NB4 (cell line): ENCODE measurements around the gene TNFSF18.

ENCODE experiments used
- DNase-seq: peaks from one replicate; pipeline ENCODE4 v3.0.0; 2010; ENCODE audit warnings: low read depth
- H3K4me3 ChIP-seq: one replicate; pipeline ENCODE4 v1.5.1; 2011; ENCODE audit warnings: mild to moderate bottlenecking, low read depth, low read length, moderate library complexity
- CTCF ChIP-seq: IDR thresholded peaks from one replicate; pipeline ENCODE4 v1.5.1; 2012; ENCODE audit warnings: low read depth, low read length
- MAX ChIP-seq: IDR thresholded peaks from 2 replicates; pipeline ENCODE4 v1.6.1; 2011; ENCODE audit warnings: low read depth, low read length
- MYC ChIP-seq: IDR thresholded peaks from 2 replicates; pipeline ENCODE4 v1.6.1; 2011; ENCODE audit warnings: low read depth, low read length
- POLR2A ChIP-seq: IDR thresholded peaks from 2 replicates; pipeline ENCODE4 v1.6.1; 2011; ENCODE audit warnings: mild to moderate bottlenecking; ENCODE audit not compliant: insufficient read length; ENCODE audit errors: extremely low read depth

The TNFSF18 gene

GRCh38 chr1:172993640-172994039 is 57.1 kb downstream of the TNFSF18 start:
- TF ChIP-seq MAX (no peak), MYC (no peak), POLR2A (no peak), CTCF (no peak)
- DNase-seq, result no peak
- H3K4me3 ChIP-seq, result no peak overlapping the region

- TF ChIP-seq MAX (no peak), MYC (no peak), POLR2A (no peak), CTCF (no peak)
- DNase-seq, result no peak
- H3K4me3 ChIP-seq, result no peak overlapping the region
Observed at GRCh38 chr1:172991674-172992400, 58.9 kb downstream of the TNFSF18 start.

- TF ChIP-seq MYC (no peak), CTCF (no peak)
Observed at GRCh38 chr1:172990598-172991215, 60.0 kb downstream of the TNFSF18 start.

More at GRCh38 chr1:172990598-172991215, 60.0 kb downstream of the TNFSF18 start:
- no peak for DNase-seq
- no peak overlapping the region for H3K4me3 ChIP-seq
